Right lobe of liver (tissue), 4 donors: ENCODE results near the gene BEST1.

ENCODE experiments used
- CTCF ChIP-seq, 4 donors: fragments of 200-600 bp in 3 of 4; fragments of 450-650 bp in 1 of 4; IDR thresholded peaks; one replicate each; pipeline versions ENCODE4 v1.5.1 to v1.8.0; 2016 to 2022; ENCODE audit warnings: antibody characterized with exemption in 4 of 4, mild to moderate bottlenecking in 2 of 4
- POLR2A ChIP-seq: fragments of 450-650 bp; IDR thresholded peaks from one replicate; pipeline ENCODE4 v1.6.1; 2017; ENCODE audit warnings: antibody characterized with exemption, mild to moderate bottlenecking
- donor health status: DM: no; HTN: no; CAD: no.
- donor health status: DM: no; HTN: no; CAD: no.
- donor health status: DM: no; HTN: yes; CAD: no.

DNA sequence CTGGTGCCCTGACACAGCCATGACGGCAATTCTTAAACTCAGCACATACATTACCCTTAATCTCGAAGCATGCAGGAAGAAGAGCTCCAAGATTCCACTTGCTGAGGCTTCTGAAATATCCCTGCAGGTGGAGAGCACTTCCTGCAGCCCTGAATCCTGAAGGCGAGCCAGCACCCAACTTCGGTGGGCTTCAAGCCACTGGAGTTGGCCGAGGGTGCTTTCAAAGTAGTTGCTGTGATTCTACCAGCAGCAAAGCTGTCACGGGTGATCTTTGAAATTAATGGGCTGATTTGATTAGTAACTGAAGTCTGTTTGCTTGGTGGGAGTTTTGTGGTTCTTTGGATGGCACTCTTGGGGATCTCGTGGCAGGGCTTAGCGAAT is 26.3 kb downstream of the BEST1 start:
- TF ChIP-seq CTCF (IDR thresholded peaks at IDR 0.05) (peak in 1 of 4 donors; percentile 2), POLR2A (no peak)
